Endothelial cell of hepatic sinusoid (primary cell): ENCODE measurements around the gene CCDC50.

Source experiments
- in situ Hi-C: cut with HindIII; loops from 2 replicates; pipeline ENCODE4 v1.10.0; 2017; ENCODE audit warnings: low sequenced_read_pairs

CCDC50 gene

GRCh38 chr3:191345334-191345733 is 16.1 kb downstream of the CCDC50 start:
- in situ Hi-C loops = no loop called here

- in situ Hi-C loops = no loop called here
These were observed 18.0 kb downstream of the CCDC50 start for GRCh38 chr3:191347228-191347627.

- in situ Hi-C loops = no loop called here
These were observed 18.9 kb downstream of the CCDC50 start for GRCh38 chr3:191348098-191348497.

- in situ Hi-C loops = no loop called here
These were observed 21.3 kb downstream of the CCDC50 start for GRCh38 chr3:191350396-191351090.

- in situ Hi-C loops = no loop called here
These were observed 22.8 kb downstream of the CCDC50 start for GRCh38 chr3:191352014-191352413.

- in situ Hi-C loops = no loop called here
These were observed 24.0 kb downstream of the CCDC50 start for GRCh38 chr3:191353022-191353777.

GRCh38 chr3:191355406-191355805 is 26.2 kb downstream of the CCDC50 start:
- in situ Hi-C loops = no loop called here

- in situ Hi-C loops = no loop called here
These were observed 27.6 kb downstream of the CCDC50 start for GRCh38 chr3:191356631-191357439.

- in situ Hi-C loops = no loop called here
These were observed 28.7 kb downstream of the CCDC50 start for GRCh38 chr3:191357909-191358308.

GRCh38 chr3:191358929-191359328 is 29.7 kb downstream of the CCDC50 start:
- in situ Hi-C loops = no loop called here

- in situ Hi-C loops = no loop called here
These were observed 31.4 kb downstream of the CCDC50 start for GRCh38 chr3:191360620-191361019.

- in situ Hi-C loops = no loop called here
These were observed 32.3 kb downstream of the CCDC50 start for GRCh38 chr3:191361456-191361855.

GRCh38 chr3:191362037-191362436 is 32.8 kb downstream of the CCDC50 start:
- in situ Hi-C loops = no loop called here

GRCh38 chr3:191362524-191363090 is 33.4 kb downstream of the CCDC50 start:
- in situ Hi-C loops = no loop called here

- in situ Hi-C loops = no loop called here
These were observed 34.0 kb downstream of the CCDC50 start for GRCh38 chr3:191363221-191363620.

- in situ Hi-C loops = no loop called here
These were observed 37.5 kb downstream of the CCDC50 start for GRCh38 chr3:191366675-191367074.

GRCh38 chr3:191368755-191369615 is 39.8 kb downstream of the CCDC50 start:
- in situ Hi-C loops = no loop called here

- in situ Hi-C loops = no loop called here
These were observed 40.4 kb downstream of the CCDC50 start for GRCh38 chr3:191369616-191370010.

GRCh38 chr3:191372122-191372521 is 42.9 kb downstream of the CCDC50 start:
- in situ Hi-C loops = no loop called here

- in situ Hi-C loops = no loop called here
These were observed 44.1 kb downstream of the CCDC50 start for GRCh38 chr3:191373327-191373726.
